IMR-90 (cell line): ENCODE results near the gene VOPP1. TPM values are rescaled to one million over a fixed set of nuclear protein-coding genes. Genes with fewer than 3 reads are reported as not detected.
"Not testable (repeated sequence)": the region's sequence is repeated elsewhere in the genome, so short reads cannot be mapped to it uniquely, and the experiment has no call there.

ENCODE experiments used
- ATAC-seq: fragments of 200-7000 bp; cut with Tn5 transposase; 2 replicates; pipeline ENCODE4 v1.9.1; 2020; ENCODE audit warnings: low read depth, mild to moderate bottlenecking, moderate library complexity
- BruUV-seq: library from RNA; stranded (reverse); fragments of 400-500 nt; replicated peaks from 2 replicates; lab custom pipeline; 2021; lab: Mats Ljungman, UMichigan
- CTCF ChIA-PET: fragments of 300-600 bp; formaldehyde crosslinking; extraction: SDS; loops from one replicate; lab custom pipeline; 2021; ENCODE audit warnings: antibody characterized with exemption; lab: Yijun Ruan, JAX
- POLR2A ChIA-PET: fragments of 300-600 bp; sonication (Branson Sonifier 250); formaldehyde crosslinking; loops from one replicate; lab custom pipeline; 2022; ENCODE audit warnings: antibody characterized with exemption; ENCODE audit not compliant: unreplicated experiment; lab: Charles Lee
- DNase-seq: peaks from one replicate; pipeline ENCODE4 v3.0.0; 2013
- H2AFZ ChIP-seq: replicated peaks from 2 replicates; pipeline ENCODE3; 2013; ENCODE audit warnings: low read length, mild to moderate bottlenecking; ENCODE audit not compliant: poor library complexity
- H2AK5ac ChIP-seq: 2 replicates; pipeline ENCODE4 v1.6.1; 2013; ENCODE audit warnings: low read depth, low read length, inconsistent platforms
- H2AK9ac ChIP-seq: replicated peaks from 2 replicates; pipeline ENCODE3; 2013; ENCODE audit warnings: mild to moderate bottlenecking, low read depth, low read length, moderate library complexity; ENCODE audit not compliant: poor library complexity
- H2BK120ac ChIP-seq: 2 replicates; pipeline ENCODE4 v1.6.1; 2013; ENCODE audit warnings: low read depth, low read length, inconsistent platforms
- H2BK15ac ChIP-seq: 3 replicates; pipeline ENCODE4 v1.6.1; 2013; ENCODE audit warnings: low read depth, low read length, inconsistent platforms
- H2BK20ac ChIP-seq: 2 replicates; pipeline ENCODE4 v1.6.1; 2013; ENCODE audit warnings: low read depth, mild to moderate bottlenecking, inconsistent platforms, low read length, moderate library complexity
- H2BK5ac ChIP-seq: 2 replicates; pipeline ENCODE4 v1.6.1; 2013; ENCODE audit warnings: mild to moderate bottlenecking, low read depth, low read length, inconsistent platforms; ENCODE audit not compliant: poor library complexity, severe bottlenecking
- H3K14ac ChIP-seq: replicated peaks from 2 replicates; pipeline ENCODE4 v1.6.1; 2013; ENCODE audit warnings: low read depth, low read length, inconsistent platforms
- H3K18ac ChIP-seq: 2 replicates; pipeline ENCODE4 v1.6.1; 2013; ENCODE audit warnings: low read depth, low read length, control low read depth
- H3K23ac ChIP-seq: 2 replicates; pipeline ENCODE4 v1.6.1; 2013; ENCODE audit warnings: low read depth, low read length, inconsistent platforms
- H3K27ac ChIP-seq: 2 replicates; pipeline ENCODE4 v1.5.1; 2013; ENCODE audit warnings: mild to moderate bottlenecking, control low read depth, low read length; ENCODE audit not compliant: insufficient read depth
- H3K27me3 ChIP-seq: 2 replicates; pipeline ENCODE4 v1.6.1; 2013; ENCODE audit warnings: low read length; ENCODE audit not compliant: control insufficient read depth, insufficient read depth
- H3K36me3 ChIP-seq: 2 replicates; pipeline ENCODE4 v1.6.1; 2013; ENCODE audit warnings: low read length, mixed read lengths; ENCODE audit not compliant: control insufficient read depth, insufficient read depth
- H3K4ac ChIP-seq: 2 replicates; pipeline ENCODE4 v1.6.1; 2013; ENCODE audit warnings: low read depth, low read length, inconsistent platforms
- H3K4me1 ChIP-seq: 2 replicates; pipeline ENCODE4 v1.6.1; 2013; ENCODE audit warnings: low read length, mixed read lengths; ENCODE audit not compliant: control insufficient read depth, insufficient read depth
- H3K4me2 ChIP-seq: 2 replicates; pipeline ENCODE4 v1.6.1; 2013; ENCODE audit warnings: low read depth, mild to moderate bottlenecking, control low read depth, low read length, moderate library complexity
- H3K4me3 ChIP-seq: 2 replicates; pipeline ENCODE4 v1.5.1; 2013; ENCODE audit warnings: low read depth, mild to moderate bottlenecking, control low read depth, low read length, moderate library complexity; ENCODE audit not compliant: insufficient read depth
- H3K56ac ChIP-seq: 2 replicates; pipeline ENCODE4 v1.6.1; 2013; ENCODE audit warnings: low read length, inconsistent platforms; ENCODE audit not compliant: insufficient read depth; ENCODE audit errors: extremely low read depth
- H3K79me1 ChIP-seq, 2 experiments: 2 replicates each; pipeline ENCODE4 v1.6.1; 2013; ENCODE audit warnings: low read length in 2 of 2, inconsistent platforms in 1 of 2, low read depth in 1 of 2
- H3K9ac ChIP-seq: 2 replicates; pipeline ENCODE4 v1.6.1; 2013; ENCODE audit warnings: low read depth, low read length, control low read depth
- H3K9me1 ChIP-seq: 2 replicates; pipeline ENCODE4 v1.6.1; 2013; ENCODE audit warnings: low read length, inconsistent platforms; ENCODE audit not compliant: insufficient read depth
- H3K9me3 ChIP-seq: 2 replicates; pipeline ENCODE4 v1.6.1; 2013; ENCODE audit warnings: low read length; ENCODE audit not compliant: control insufficient read depth, insufficient read depth
- H4K20me1 ChIP-seq: 2 replicates; pipeline ENCODE4 v1.6.1; 2013; ENCODE audit warnings: low read length, inconsistent platforms; ENCODE audit not compliant: insufficient read depth
- H4K5ac ChIP-seq: 2 replicates; pipeline ENCODE4 v1.6.1; 2013; ENCODE audit warnings: mild to moderate bottlenecking, low read depth, low read length, control low read depth
- H4K8ac ChIP-seq, 2 experiments: 2 replicates each; pipeline ENCODE4 v1.6.1; 2013; ENCODE audit warnings: low read depth in 2 of 2, low read length in 2 of 2, control low read depth in 1 of 2, inconsistent platforms in 1 of 2
- H4K91ac ChIP-seq: 2 replicates; pipeline ENCODE4 v1.6.1; 2013; ENCODE audit warnings: low read depth, low read length, inconsistent platforms; ENCODE audit not compliant: insufficient read depth
- RAD21 ChIP-seq: IDR thresholded peaks from 2 replicates; pipeline ENCODE4 v1.6.1; 2012; ENCODE audit warnings: low read length, improper control_type of control experiment
- SMC3 ChIP-seq: fragments of 150-350 bp; IDR thresholded peaks from 2 replicates; pipeline ENCODE4 v1.6.1; 2016; ENCODE audit warnings: low read depth, mild to moderate bottlenecking, antibody characterized with exemption, low read length, moderate library complexity
- WGBS, 2 experiments: methylation state at CpG; one replicate each; pipeline versions ENCODE4 v1.1.5 to v1.1.7; 2013; ENCODE audit warnings: missing lambda C conversion rate in 2 of 2; ENCODE audit not compliant: insufficient read length in 1 of 2; ENCODE audit errors: extremely low coverage in 2 of 2; 5-methylcytosine and 5-hydroxymethylcytosine counted together
- dilution Hi-C: fragments of 300-500 bp; cut with HindIII; formaldehyde crosslinking; loops from one replicate; pipeline ENCODE4 v1.14.3; 2018; ENCODE audit warnings: low sequenced_read_pairs; ENCODE audit not compliant: unreplicated experiment
- in situ Hi-C: fragments of 300-500 bp; cut with MboI; formaldehyde crosslinking; loops from 3 replicates; pipeline ENCODE4 v1.14.3; 2019; ENCODE audit warnings: low sequenced_read_pairs, inconsistent platforms, mixed read lengths
- intact Hi-C: fragments of 100-400 bp; cut with micrococcal nuclease; formaldehyde crosslinking; loops from 2 replicates; pipeline ENCODE4 v1.10.0; 2022
- polyA plus RNA-seq, 3 experiments: library from polyadenylated mRNA; depleted of rRNA; stranded (reverse); fragments of >200 nt; gene quantifications; 2 replicates each; pipeline ENCODE4 v1.2.3, GENCODE V29; 2012; ENCODE audit warnings: low replicate concordance in 1 of 3
- total RNA-seq: library from RNA; depleted of rRNA; stranded (reverse); fragments of >200 nt; gene quantifications from 2 replicates; pipeline ENCODE4 v1.2.3, GENCODE V29; 2012
- TF ChIP-seq, protein P1 (sequence below): conservative IDR thresholded peaks from 2 replicates; pipeline ENCODE4 v1.5.1; 2012; ENCODE audit warnings: mild to moderate bottlenecking, low read depth, low read length, improper control_type of control experiment

The VOPP1 gene
- total and polyA plus RNA-seq, 2 of the 4 experiments (the other 2 are of a cell fraction) = 60.2 to 94.5 TPM

DNA sequence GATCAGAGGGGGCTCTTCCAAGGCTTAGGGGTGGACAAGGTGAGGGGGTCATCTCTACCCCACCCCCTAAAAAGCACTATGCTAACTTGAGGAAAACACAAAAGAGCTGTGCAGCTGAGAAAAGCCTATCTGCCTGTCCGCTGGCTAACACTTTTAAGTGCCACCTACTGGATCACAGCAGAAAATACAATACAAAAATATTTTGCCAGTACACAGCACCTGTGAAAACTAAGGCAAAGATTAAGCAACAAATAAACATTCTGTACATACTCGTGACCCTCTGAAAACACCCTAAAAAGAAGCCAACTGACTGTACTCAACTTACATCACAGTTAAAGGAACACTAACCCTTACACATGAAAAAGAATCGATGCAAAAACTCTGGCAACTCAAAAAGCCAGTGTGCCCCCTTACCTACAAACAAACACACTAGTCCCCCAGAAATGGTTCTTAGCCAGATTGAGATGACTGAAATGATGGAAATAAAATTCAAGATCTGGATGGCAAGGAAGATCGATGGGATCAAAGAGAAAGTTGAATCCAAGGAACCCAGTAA, 25.7 kb upstream of the VOPP1 start:
- H3K79me1 ChIP-seq, dilution Hi-C loops, H4K5ac ChIP-seq, H3K18ac ChIP-seq, H3K27me3 ChIP-seq, H2BK120ac ChIP-seq, H3K14ac ChIP-seq, H3K36me3 ChIP-seq, H3K4me3 ChIP-seq, H2AFZ ChIP-seq, CTCF ChIA-PET, H3K56ac ChIP-seq, H3K9ac ChIP-seq, H2BK5ac ChIP-seq, H3K4ac ChIP-seq, BruUV-seq, H2BK20ac ChIP-seq, H4K91ac ChIP-seq, H4K20me1 ChIP-seq, H3K4me2 ChIP-seq, H3K27ac ChIP-seq, H2AK5ac ChIP-seq, H4K8ac ChIP-seq, H2AK9ac ChIP-seq, POLR2A ChIA-PET, H2BK15ac ChIP-seq, H3K4me1 ChIP-seq, H3K9me3 ChIP-seq, H3K9me1 ChIP-seq, H3K23ac ChIP-seq: not testable (repeated sequence)
- peak; percentile 59 for TF ChIP-seq SMC3
- peak; percentile 60 for TF ChIP-seq RAD21
- TF ChIP-seq, protein P1, sequence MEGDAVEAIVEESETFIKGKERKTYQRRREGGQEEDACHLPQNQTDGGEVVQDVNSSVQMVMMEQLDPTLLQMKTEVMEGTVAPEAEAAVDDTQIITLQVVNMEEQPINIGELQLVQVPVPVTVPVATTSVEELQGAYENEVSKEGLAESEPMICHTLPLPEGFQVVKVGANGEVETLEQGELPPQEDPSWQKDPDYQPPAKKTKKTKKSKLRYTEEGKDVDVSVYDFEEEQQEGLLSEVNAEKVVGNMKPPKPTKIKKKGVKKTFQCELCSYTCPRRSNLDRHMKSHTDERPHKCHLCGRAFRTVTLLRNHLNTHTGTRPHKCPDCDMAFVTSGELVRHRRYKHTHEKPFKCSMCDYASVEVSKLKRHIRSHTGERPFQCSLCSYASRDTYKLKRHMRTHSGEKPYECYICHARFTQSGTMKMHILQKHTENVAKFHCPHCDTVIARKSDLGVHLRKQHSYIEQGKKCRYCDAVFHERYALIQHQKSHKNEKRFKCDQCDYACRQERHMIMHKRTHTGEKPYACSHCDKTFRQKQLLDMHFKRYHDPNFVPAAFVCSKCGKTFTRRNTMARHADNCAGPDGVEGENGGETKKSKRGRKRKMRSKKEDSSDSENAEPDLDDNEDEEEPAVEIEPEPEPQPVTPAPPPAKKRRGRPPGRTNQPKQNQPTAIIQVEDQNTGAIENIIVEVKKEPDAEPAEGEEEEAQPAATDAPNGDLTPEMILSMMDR = peak; percentile 49
- intact Hi-C loops (loop anchor here (2.0 to 5.0 kb wide), 3 partner anchors 166 to 317 kb away; no protein-coding TSS in a partner anchor), in situ Hi-C loops (loop anchor here (10.0 kb wide), 1 partner anchor 323 kb away; no protein-coding TSS in a partner anchor)
- DNase-seq (peak; percentile 21), ATAC-seq (peak; percentile 83)
- WGBS, 2 experiments = 31% methylated on average over 2 of the region's 4 CpGs; no CpG with 5 or more reads in 1 of the 2 experiments

DNA sequence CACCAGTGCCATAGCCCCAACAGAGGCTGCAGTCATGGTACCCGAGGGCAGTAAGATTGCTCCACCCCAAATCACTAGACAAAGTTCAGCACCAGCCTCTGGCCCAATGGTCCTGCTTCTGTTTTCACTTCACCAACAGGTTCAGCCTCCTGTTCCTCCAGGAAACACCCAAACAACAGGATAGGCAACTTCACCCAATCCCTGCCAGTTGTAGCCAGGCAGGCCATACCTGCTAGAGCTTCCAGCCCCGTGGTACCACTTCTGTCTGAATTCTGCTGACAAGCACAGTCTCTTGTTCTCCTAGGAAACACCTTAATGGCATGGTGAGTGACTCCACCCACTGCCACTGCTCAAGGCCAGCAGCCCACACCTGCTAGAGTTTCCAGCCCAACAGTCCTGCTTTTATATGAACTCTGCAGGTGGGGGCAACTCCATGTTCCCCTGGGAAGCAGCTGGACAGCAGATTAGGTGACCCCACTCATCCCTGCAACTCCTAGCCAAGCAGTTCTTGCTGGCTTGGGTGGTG, 25.0 kb upstream of the VOPP1 start:
- H3K4me2 ChIP-seq, H3K9me3 ChIP-seq, H3K23ac ChIP-seq, H2BK120ac ChIP-seq, H2BK20ac ChIP-seq, H2BK5ac ChIP-seq, H3K4me3 ChIP-seq, H4K5ac ChIP-seq, H3K4me1 ChIP-seq, H4K91ac ChIP-seq, H3K14ac ChIP-seq, CTCF ChIA-PET, BruUV-seq, H3K36me3 ChIP-seq, POLR2A ChIA-PET, H2BK15ac ChIP-seq, H4K8ac ChIP-seq, H3K27me3 ChIP-seq, DNase-seq, ATAC-seq, H2AK9ac ChIP-seq, H3K4ac ChIP-seq, dilution Hi-C loops, H3K56ac ChIP-seq, H3K79me1 ChIP-seq, H2AK5ac ChIP-seq, H3K18ac ChIP-seq, H3K27ac ChIP-seq, H4K20me1 ChIP-seq, H2AFZ ChIP-seq, H3K9ac ChIP-seq: not testable (repeated sequence)
- intact Hi-C loops = loop anchor here (5.0 kb wide), 2 partner anchors 165 to 180 kb away; no protein-coding TSS in a partner anchor
- no CpG with 5 or more reads among the region's 2 CpGs for WGBS, 2 experiments
- H3K9me1 ChIP-seq = peaks cover 13% of the 10 kb centered on the region
- in situ Hi-C loops = loop anchor here (10.0 kb wide), 1 partner anchor 322 kb away; no protein-coding TSS in a partner anchor
